NT2/D1 (cell line): Measurements from ENCODE around the gene KCNJ9.
"Not testable (repeated sequence)": the region's sequence is repeated elsewhere in the genome, so short reads cannot be mapped to it uniquely, and the experiment has no call there.

ENCODE experiments used
- SUZ12 ChIP-seq: IDR thresholded peaks from 2 replicates; pipeline ENCODE4 v1.6.1; 2011; ENCODE audit not compliant: insufficient read length, insufficient read depth; ENCODE audit errors: extremely low read depth
- YY1 ChIP-seq: IDR thresholded peaks from 2 replicates; pipeline ENCODE4 v1.6.1; 2011; ENCODE audit not compliant: insufficient read length, insufficient read depth
- ZNF274 ChIP-seq: IDR thresholded peaks from 2 replicates; pipeline ENCODE4 v1.6.1; 2011; ENCODE audit warnings: mild to moderate bottlenecking, low read depth, low read length

- not testable (repeated sequence) for TF ChIP-seq YY1, SUZ12, ZNF274
Observed at GRCh38 chr1:160050182-160050581, 31.2 kb upstream of the KCNJ9 start.
